Measurements from ENCODE around the gene STAMBP. TPM values are rescaled to one million over a fixed set of nuclear protein-coding genes. Genes with fewer than 3 reads are reported as not detected.
A peak's percentile ranks its signal among the peaks of the same experiment; 100 is the strongest.

STAMBP gene
- total and polyA plus RNA-seq, 9 of the 15 experiments (the other 6 are each of a cell fraction or from before 2014, with no cell fraction given), result 36.9 to 75.2 (median 48.8) TPM

DNA sequence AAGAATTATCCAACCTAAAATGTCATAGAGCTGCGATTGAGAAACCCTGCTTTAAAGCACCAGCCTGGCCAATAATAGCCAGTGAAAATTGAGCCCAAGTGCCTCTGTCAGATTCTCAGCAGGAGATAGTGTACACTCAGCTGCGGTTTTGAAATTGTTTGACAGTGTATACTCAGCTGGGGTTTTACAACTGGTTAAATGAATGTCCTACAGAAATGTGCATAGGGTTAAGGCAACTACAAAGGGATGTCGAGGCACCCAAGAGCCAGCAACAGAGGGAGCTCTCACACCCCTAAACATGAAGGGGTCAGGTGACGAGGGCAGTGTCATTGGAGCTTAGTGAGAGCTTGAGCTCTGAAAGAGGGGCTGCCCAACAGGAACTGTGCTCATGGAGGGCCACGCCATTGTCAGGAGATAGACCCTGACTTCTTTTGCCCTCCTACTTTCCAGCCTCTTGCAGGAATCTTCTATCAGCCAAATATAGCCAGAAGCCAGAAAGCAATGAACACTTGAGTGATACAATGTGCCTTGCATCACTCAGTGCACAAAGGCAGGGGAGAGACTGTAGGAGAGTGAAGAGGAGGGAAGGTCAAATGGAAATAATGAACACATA is 79.2 kb downstream of the STAMBP start (continued):
- no peak for TF ChIP-seq ASH1L (IDR thresholded peaks at IDR 0.05; ENCODE audit: borderline replicate concordance, low read depth, partially characterized antibody)
- no peak for TF ChIP-seq NFIC (IDR thresholded peaks at IDR 0.05)
- no peak for TF ChIP-seq CBX3 (IDR thresholded peaks at IDR 0.05; ENCODE audit: borderline replicate concordance in 1 of 2, low read length in 2 of 2)

DNA sequence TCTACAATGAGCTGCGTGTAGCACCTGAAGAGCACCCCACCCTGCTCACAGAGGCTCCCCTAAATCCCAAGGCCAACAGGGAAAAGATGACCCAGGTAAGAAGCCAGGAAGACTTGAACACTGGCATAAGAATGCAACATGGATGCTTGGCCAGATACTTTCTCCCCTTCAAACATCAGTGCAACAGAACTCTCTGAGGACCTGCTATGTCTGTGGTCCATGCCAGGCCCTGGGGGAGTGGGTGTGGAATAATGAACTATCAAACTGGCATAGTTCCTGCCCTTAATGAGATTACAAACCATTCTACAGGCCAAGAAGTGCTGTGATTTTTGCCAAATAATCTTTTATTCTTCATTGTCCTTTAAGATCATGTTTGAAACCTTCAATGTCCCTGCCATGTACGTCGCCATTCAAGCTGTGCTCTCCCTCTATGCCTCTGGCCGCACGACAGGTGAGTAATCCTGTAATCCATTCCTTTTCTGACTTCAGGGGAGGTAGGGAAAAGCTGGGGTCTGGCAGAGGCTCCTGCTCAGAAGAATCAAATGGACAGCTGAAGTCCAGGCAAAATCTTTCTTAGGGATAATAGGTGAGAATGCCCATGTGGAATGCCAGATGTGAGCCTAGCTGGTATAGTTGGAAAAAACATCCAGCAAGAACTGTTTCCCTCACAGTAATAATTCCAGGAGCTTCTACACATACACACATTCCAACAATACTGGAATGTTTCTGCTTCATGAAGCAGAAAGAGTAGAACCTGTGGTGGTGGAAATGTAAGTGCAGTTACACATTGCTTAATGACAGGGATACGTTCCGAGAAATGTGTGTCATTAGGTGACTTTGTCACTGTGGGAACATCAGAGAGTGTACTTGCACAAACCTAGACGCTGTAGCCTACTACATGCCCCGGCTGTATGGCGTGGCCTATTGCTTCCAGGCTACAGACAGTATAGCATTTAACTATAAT is 80.2 kb downstream of the STAMBP start:
- no peak overlapping the region for H3K27ac ChIP-seq (ENCODE audit: extremely low read depth, low read depth, low read length)
- no peaks in the 10 kb centered on the region for H3K36me3 ChIP-seq (ENCODE audit: control insufficient read depth, insufficient read depth, low read length)
- 42% methylated on average over 10 of the region's 10 CpGs for WGBS (ENCODE audit: insufficient coverage, low coverage, missing lambda C conversion rate)
- ChIA-PET POLR2A (no interaction called here), CTCF (ENCODE audit: low intra/inter-chr PET ratio) (interaction anchor here (1.2 kb wide), 1 partner anchor 79 kb away, joined by 4 read pairs; no protein-coding TSS in a partner anchor)
- BruUV-seq (replicated peaks), result no TSS peak
- peak overlapping the region; percentile 25; the same call in 1 of the 2 replicates for H2AFZ ChIP-seq (ENCODE audit: low read depth, low read length)
- H3K9me3 ChIP-seq (replicated peaks; ENCODE audit: control insufficient read depth, insufficient read depth, low read depth, low read length), result no peaks in the 10 kb centered on the region
- DNase-seq (ENCODE audit: extremely low read depth in 1 of 4, low spot score in 3 of 4) (no peak), FAIRE-seq (no peak), ATAC-seq (no peak)
- no peaks in the 10 kb centered on the region; a peak in 1 of 5 replicates for H3K4me1 ChIP-seq (replicated peaks in 1 of 2; ENCODE audit: control insufficient read depth in 2 of 2, insufficient read depth in 2 of 2, low read length in 2 of 2)
- H3K4me2 ChIP-seq (ENCODE audit: insufficient read depth, low read length), result no peak overlapping the region
- no peaks in the 10 kb centered on the region for H3K27me3 ChIP-seq (ENCODE audit: control insufficient read depth in 2 of 2, insufficient read depth in 2 of 2, low read length in 2 of 2)
- no peaks in the 10 kb centered on the region for H3K9me1 ChIP-seq (ENCODE audit: control insufficient read depth, insufficient read depth, low read length)
- H3K79me2 ChIP-seq (ENCODE audit: control insufficient read depth, insufficient read depth, low read length), result no peaks in the 10 kb centered on the region
- H4K20me1 ChIP-seq (replicated peaks; ENCODE audit: control insufficient read depth, insufficient read depth, low read length), result no peaks in the 10 kb centered on the region
- no peak overlapping the region for H3K9ac ChIP-seq (ENCODE audit: insufficient read depth in 1 of 2, low read depth in 2 of 2, low read length in 2 of 2)
- no peak overlapping the region for H3K4me3 ChIP-seq
- in situ Hi-C loops (cut with MboI), result no loop called here
- intact Hi-C loops (cut with micrococcal nuclease), result loop anchor here (1.0 to 5.0 kb wide), 4 partner anchors 78 to 213 kb away; no protein-coding TSS in a partner anchor
- TF ChIP-seq, protein P1, sequence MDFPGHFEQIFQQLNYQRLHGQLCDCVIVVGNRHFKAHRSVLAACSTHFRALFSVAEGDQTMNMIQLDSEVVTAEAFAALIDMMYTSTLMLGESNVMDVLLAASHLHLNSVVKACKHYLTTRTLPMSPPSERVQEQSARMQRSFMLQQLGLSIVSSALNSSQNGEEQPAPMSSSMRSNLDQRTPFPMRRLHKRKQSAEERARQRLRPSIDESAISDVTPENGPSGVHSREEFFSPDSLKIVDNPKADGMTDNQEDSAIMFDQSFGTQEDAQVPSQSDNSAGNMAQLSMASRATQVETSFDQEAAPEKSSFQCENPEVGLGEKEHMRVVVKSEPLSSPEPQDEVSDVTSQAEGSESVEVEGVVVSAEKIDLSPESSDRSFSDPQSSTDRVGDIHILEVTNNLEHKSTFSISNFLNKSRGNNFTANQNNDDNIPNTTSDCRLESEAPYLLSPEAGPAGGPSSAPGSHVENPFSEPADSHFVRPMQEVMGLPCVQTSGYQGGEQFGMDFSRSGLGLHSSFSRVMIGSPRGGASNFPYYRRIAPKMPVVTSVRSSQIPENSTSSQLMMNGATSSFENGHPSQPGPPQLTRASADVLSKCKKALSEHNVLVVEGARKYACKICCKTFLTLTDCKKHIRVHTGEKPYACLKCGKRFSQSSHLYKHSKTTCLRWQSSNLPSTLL (IDR thresholded peaks at IDR 0.05), result no peak
- no peak for TF ChIP-seq SETDB1 (IDR thresholded peaks at IDR 0.05; ENCODE audit: low read length)
- TF ChIP-seq, protein P2, sequence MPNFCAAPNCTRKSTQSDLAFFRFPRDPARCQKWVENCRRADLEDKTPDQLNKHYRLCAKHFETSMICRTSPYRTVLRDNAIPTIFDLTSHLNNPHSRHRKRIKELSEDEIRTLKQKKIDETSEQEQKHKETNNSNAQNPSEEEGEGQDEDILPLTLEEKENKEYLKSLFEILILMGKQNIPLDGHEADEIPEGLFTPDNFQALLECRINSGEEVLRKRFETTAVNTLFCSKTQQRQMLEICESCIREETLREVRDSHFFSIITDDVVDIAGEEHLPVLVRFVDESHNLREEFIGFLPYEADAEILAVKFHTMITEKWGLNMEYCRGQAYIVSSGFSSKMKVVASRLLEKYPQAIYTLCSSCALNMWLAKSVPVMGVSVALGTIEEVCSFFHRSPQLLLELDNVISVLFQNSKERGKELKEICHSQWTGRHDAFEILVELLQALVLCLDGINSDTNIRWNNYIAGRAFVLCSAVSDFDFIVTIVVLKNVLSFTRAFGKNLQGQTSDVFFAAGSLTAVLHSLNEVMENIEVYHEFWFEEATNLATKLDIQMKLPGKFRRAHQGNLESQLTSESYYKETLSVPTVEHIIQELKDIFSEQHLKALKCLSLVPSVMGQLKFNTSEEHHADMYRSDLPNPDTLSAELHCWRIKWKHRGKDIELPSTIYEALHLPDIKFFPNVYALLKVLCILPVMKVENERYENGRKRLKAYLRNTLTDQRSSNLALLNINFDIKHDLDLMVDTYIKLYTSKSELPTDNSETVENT (CRISPR knock-in tag; IDR thresholded peaks at IDR 0.05), result no peak
- no peak for TF ChIP-seq PCBP1 (IDR thresholded peaks at IDR 0.05; ENCODE audit: low read depth, low read length, poor library complexity, severe bottlenecking)
- no peak for TF ChIP-seq FUS (optimal IDR thresholded peaks at IDR 0.05; ENCODE audit: low read depth, low read length)
- TF ChIP-seq ZNF324 (CRISPR knock-in tag; IDR thresholded peaks at IDR 0.05), result no peak
- TF ChIP-seq, protein P3, sequence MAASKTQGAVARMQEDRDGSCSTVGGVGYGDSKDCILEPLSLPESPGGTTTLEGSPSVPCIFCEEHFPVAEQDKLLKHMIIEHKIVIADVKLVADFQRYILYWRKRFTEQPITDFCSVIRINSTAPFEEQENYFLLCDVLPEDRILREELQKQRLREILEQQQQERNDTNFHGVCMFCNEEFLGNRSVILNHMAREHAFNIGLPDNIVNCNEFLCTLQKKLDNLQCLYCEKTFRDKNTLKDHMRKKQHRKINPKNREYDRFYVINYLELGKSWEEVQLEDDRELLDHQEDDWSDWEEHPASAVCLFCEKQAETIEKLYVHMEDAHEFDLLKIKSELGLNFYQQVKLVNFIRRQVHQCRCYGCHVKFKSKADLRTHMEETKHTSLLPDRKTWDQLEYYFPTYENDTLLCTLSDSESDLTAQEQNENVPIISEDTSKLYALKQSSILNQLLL (CRISPR knock-in tag; IDR thresholded peaks at IDR 0.05; ENCODE audit: borderline replicate concordance), result no peak
